HG03521 (cell line): Measurements from ENCODE around the gene NTN1.

ENCODE experiments used
- ATAC-seq: cut with Tn5 transposase; IDR thresholded peaks from one replicate; pipeline ENCODE4 v1.9.1; 2021; ENCODE audit warnings: mild to moderate bottlenecking, moderate library complexity; ENCODE audit not compliant: unreplicated experiment

Gene NTN1

GRCh38 chr17:9266697-9267117 is 245.4 kb downstream of the NTN1 start:
- no peak for ATAC-seq

- no peak for ATAC-seq
These were observed 247.2 kb downstream of the NTN1 start for GRCh38 chr17:9268546-9268945.

- no peak for ATAC-seq
These were observed 248.2 kb downstream of the NTN1 start for GRCh38 chr17:9269350-9270035.

- ATAC-seq = no peak
These were observed 249.6 kb downstream of the NTN1 start for GRCh38 chr17:9270921-9271320.

- ATAC-seq = no peak
These were observed 250.7 kb downstream of the NTN1 start for GRCh38 chr17:9271989-9272388.

GRCh38 chr17:9272501-9273200 is 251.3 kb downstream of the NTN1 start:
- no peak for ATAC-seq

- ATAC-seq = no peak
These were observed 252.4 kb downstream of the NTN1 start for GRCh38 chr17:9273428-9274391.

- ATAC-seq = no peak
These were observed 253.7 kb downstream of the NTN1 start for GRCh38 chr17:9274973-9275372.

- ATAC-seq = no peak
These were observed 258.6 kb downstream of the NTN1 start for GRCh38 chr17:9279893-9280292.

GRCh38 chr17:9283909-9284308 is 262.6 kb downstream of the NTN1 start:
- no peak for ATAC-seq

- no peak for ATAC-seq
These were observed 263.6 kb downstream of the NTN1 start for GRCh38 chr17:9284884-9285283.

GRCh38 chr17:9285602-9286427 is 264.5 kb downstream of the NTN1 start:
- no peak for ATAC-seq

GRCh38 chr17:9286434-9286833 is 265.1 kb downstream of the NTN1 start:
- no peak for ATAC-seq

- ATAC-seq = no peak
These were observed 266.0 kb downstream of the NTN1 start for GRCh38 chr17:9287306-9287705.

GRCh38 chr17:9290226-9290613 is 268.9 kb downstream of the NTN1 start:
- ATAC-seq = no peak

GRCh38 chr17:9291912-9292560 is 270.7 kb downstream of the NTN1 start:
- ATAC-seq = no peak

- no peak for ATAC-seq
These were observed 271.2 kb downstream of the NTN1 start for GRCh38 chr17:9292561-9292941.
